ENCODE results near the gene PRMT3.

GRCh38 chr11:20529757-20530156 lies 142.2 kb downstream of the PRMT3 start:
- TF ChIP-seq POLR2A (IDR thresholded peaks at IDR 0.05) (no peak), CTCF (IDR thresholded peaks at IDR 0.05) (no peak)
